H9 (cell line): ENCODE measurements around the gene GPC4. TPM values are rescaled to one million over a fixed set of nuclear protein-coding genes. Genes with fewer than 3 reads are reported as not detected.

ENCODE experiments used
- DNase-seq: peaks from one replicate; pipeline ENCODE4 v3.0.0-alpha.2; 2017
- H2AFZ ChIP-seq: one replicate; pipeline ENCODE4 v1.6.1; 2013; ENCODE audit warnings: mild to moderate bottlenecking, low read length, control low read depth, moderate library complexity
- H2AK5ac ChIP-seq: 2 replicates; pipeline ENCODE4 v1.6.1; 2013; ENCODE audit warnings: low read length, control low read depth, mixed read lengths; ENCODE audit not compliant: insufficient read length
- H2BK120ac ChIP-seq: one replicate; pipeline ENCODE4 v1.6.1; 2013; ENCODE audit warnings: low read depth, mild to moderate bottlenecking, low read length, control low read depth, inconsistent platforms; ENCODE audit not compliant: poor library complexity, severe bottlenecking
- H2BK12ac ChIP-seq: 2 replicates; pipeline ENCODE4 v1.6.1; 2013; ENCODE audit warnings: low read length, control low read depth, mixed read lengths, low read depth; ENCODE audit not compliant: insufficient read length
- H2BK15ac ChIP-seq: 2 replicates; pipeline ENCODE4 v1.6.1; 2013; ENCODE audit warnings: low read depth, low read length, control low read depth
- H2BK20ac ChIP-seq: one replicate; pipeline ENCODE4 v1.6.1; 2013; ENCODE audit warnings: low read depth, mild to moderate bottlenecking, low read length, control low read depth, inconsistent platforms; ENCODE audit not compliant: poor library complexity, severe bottlenecking
- H2BK5ac ChIP-seq: 2 replicates; pipeline ENCODE4 v1.6.1; 2013; ENCODE audit warnings: low read length, control low read depth, mixed read lengths; ENCODE audit not compliant: insufficient read length
- H3K14ac ChIP-seq: 2 replicates; pipeline ENCODE4 v1.6.1; 2013; ENCODE audit warnings: low read length, control low read depth; ENCODE audit not compliant: insufficient read depth
- H3K18ac ChIP-seq: 2 replicates; pipeline ENCODE4 v1.6.1; 2013; ENCODE audit warnings: low read depth, mild to moderate bottlenecking, mixed read lengths, low read length, control low read depth; ENCODE audit not compliant: insufficient read length
- H3K23ac ChIP-seq: 2 replicates; pipeline ENCODE4 v1.6.1; 2013; ENCODE audit warnings: low read length, control low read depth, mixed read lengths, low read depth; ENCODE audit not compliant: insufficient read length
- H3K23me2 ChIP-seq: 2 replicates; pipeline ENCODE4 v1.6.1; 2013; ENCODE audit warnings: low read depth, mild to moderate bottlenecking, mixed read lengths, low read length, control low read depth; ENCODE audit not compliant: insufficient read length, poor library complexity, severe bottlenecking
- H3K27ac ChIP-seq: 2 replicates; pipeline ENCODE4 v1.5.1; 2013; ENCODE audit warnings: low read length, control low read depth, mixed read lengths, low read depth; ENCODE audit not compliant: insufficient read length
- H3K27me3 ChIP-seq: 2 replicates; pipeline ENCODE4 v1.6.1; 2013; ENCODE audit warnings: low read length, control low read depth, inconsistent platforms; ENCODE audit not compliant: insufficient read depth
- H3K4ac ChIP-seq: 2 replicates; pipeline ENCODE4 v1.6.1; 2013; ENCODE audit warnings: low read depth, mild to moderate bottlenecking, control low read depth, inconsistent platforms, low read length, moderate library complexity
- H3K4me1 ChIP-seq: 2 replicates; pipeline ENCODE4 v1.6.1; 2013; ENCODE audit warnings: low read length, control low read depth, inconsistent platforms; ENCODE audit not compliant: insufficient read depth
- H3K4me2 ChIP-seq: 2 replicates; pipeline ENCODE4 v1.6.1; 2013; ENCODE audit warnings: low read length, control low read depth, mixed read lengths; ENCODE audit not compliant: insufficient read length, insufficient read depth
- H3K56ac ChIP-seq: 2 replicates; pipeline ENCODE4 v1.6.1; 2013; ENCODE audit warnings: low read depth, mild to moderate bottlenecking, mixed read lengths, low read length, control low read depth; ENCODE audit not compliant: insufficient read length
- H3K79me1 ChIP-seq: 2 replicates; pipeline ENCODE4 v1.6.1; 2013; ENCODE audit warnings: low read depth, mild to moderate bottlenecking, moderate library complexity, low read length, control low read depth, inconsistent platforms; ENCODE audit not compliant: insufficient read depth, poor library complexity, severe bottlenecking
- H3K79me2 ChIP-seq: 2 replicates; pipeline ENCODE4 v1.6.1; 2013; ENCODE audit warnings: low read length, control low read depth, inconsistent platforms; ENCODE audit not compliant: insufficient read depth
- H3K9ac ChIP-seq: 2 replicates; pipeline ENCODE4 v1.6.1; 2013; ENCODE audit warnings: low read length, control low read depth, mixed read lengths; ENCODE audit not compliant: insufficient read length; ENCODE audit errors: extremely low read depth
- H3K9me3 ChIP-seq: one replicate; pipeline ENCODE4 v1.6.1; 2013; ENCODE audit warnings: low read depth, low read length, inconsistent platforms; ENCODE audit not compliant: control insufficient read depth
- H3T11ph ChIP-seq: one replicate; pipeline ENCODE4 v1.6.1; 2013; ENCODE audit warnings: mild to moderate bottlenecking, low read length, control low read depth, inconsistent platforms
- H4K20me1 ChIP-seq: one replicate; pipeline ENCODE4 v1.6.1; 2013; ENCODE audit not compliant: control insufficient read depth, insufficient read length, insufficient read depth
- H4K5ac ChIP-seq: 2 replicates; pipeline ENCODE4 v1.6.1; 2013; ENCODE audit warnings: low read depth, mild to moderate bottlenecking, mixed read lengths, low read length, control low read depth; ENCODE audit not compliant: insufficient read length
- H4K8ac ChIP-seq: replicated peaks from 2 replicates; pipeline ENCODE4 v1.6.1; 2013; ENCODE audit warnings: low read length, control low read depth, mixed read lengths, low read depth; ENCODE audit not compliant: insufficient read length
- H4K91ac ChIP-seq: 2 replicates; pipeline ENCODE4 v1.6.1; 2013; ENCODE audit warnings: low read depth, mild to moderate bottlenecking, moderate library complexity, mixed read lengths, low read length, control low read depth; ENCODE audit not compliant: insufficient read length
- H3K27ac Mint-ChIP-seq, 3 experiments: 2 replicates in 2 of 3; 3 replicates in 1 of 3; pipeline ENCODE4 v1.8.0; 2020 to 2021; ENCODE audit warnings: mixed read lengths in 3 of 3, mild to moderate bottlenecking in 1 of 3, moderate library complexity in 1 of 3
- H3K27me3 Mint-ChIP-seq: 2 replicates; pipeline ENCODE4 v1.8.0; 2021; ENCODE audit warnings: low read depth, mild to moderate bottlenecking, moderate library complexity, mixed read lengths
- H3K36me3 Mint-ChIP-seq, 3 experiments: 2 replicates in 2 of 3; 3 replicates in 1 of 3; pipeline ENCODE4 v1.8.0; 2020 to 2021; ENCODE audit warnings: low read depth in 3 of 3, mixed read lengths in 3 of 3; ENCODE audit not compliant: insufficient read depth in 1 of 3
- H3K4me1 Mint-ChIP-seq, 2 experiments: 2 replicates each; pipeline ENCODE4 v1.8.0; 2020; ENCODE audit warnings: mixed read lengths in 2 of 2
- H3K4me3 Mint-ChIP-seq, 2 experiments: 2 replicates in 1 of 2; 3 replicates in 1 of 2; pipeline ENCODE4 v1.8.0; 2020 to 2021; ENCODE audit warnings: mild to moderate bottlenecking in 2 of 2, mixed read lengths in 2 of 2, moderate library complexity in 1 of 2
- H3K9me3 Mint-ChIP-seq, 2 experiments: 2 replicates in 1 of 2; 3 replicates in 1 of 2; pipeline ENCODE4 v1.8.0; 2020; ENCODE audit warnings: mild to moderate bottlenecking in 2 of 2, mixed read lengths in 2 of 2, moderate library complexity in 1 of 2
- WGBS: extraction: QIAGEN DNeasy Blood & Tissue Kit; methylation state at CpG from one replicate; pipeline ENCODE4 v1.1.7; 2013; ENCODE audit warnings: missing lambda C conversion rate, low lambda C conversion rate, mixed read lengths; ENCODE audit not compliant: insufficient read length; ENCODE audit errors: extremely low coverage; 5-methylcytosine and 5-hydroxymethylcytosine counted together
- total RNA-seq: library from RNA; stranded (reverse); gene quantifications from 2 replicates; pipeline ENCODE4 v1.2.1, GENCODE V29; 2021
- TF ChIP-seq, protein P1 (sequence below): fragments of 200-600 bp; sonication (generic); conservative IDR thresholded peaks from 3 replicates; pipeline ENCODE4 v1.8.0; 2021; ENCODE audit warnings: antibody characterized with exemption, mild to moderate bottlenecking

Gene GPC4
- total RNA-seq, 1 experiment from 2014 or later: 416 TPM

DNA sequence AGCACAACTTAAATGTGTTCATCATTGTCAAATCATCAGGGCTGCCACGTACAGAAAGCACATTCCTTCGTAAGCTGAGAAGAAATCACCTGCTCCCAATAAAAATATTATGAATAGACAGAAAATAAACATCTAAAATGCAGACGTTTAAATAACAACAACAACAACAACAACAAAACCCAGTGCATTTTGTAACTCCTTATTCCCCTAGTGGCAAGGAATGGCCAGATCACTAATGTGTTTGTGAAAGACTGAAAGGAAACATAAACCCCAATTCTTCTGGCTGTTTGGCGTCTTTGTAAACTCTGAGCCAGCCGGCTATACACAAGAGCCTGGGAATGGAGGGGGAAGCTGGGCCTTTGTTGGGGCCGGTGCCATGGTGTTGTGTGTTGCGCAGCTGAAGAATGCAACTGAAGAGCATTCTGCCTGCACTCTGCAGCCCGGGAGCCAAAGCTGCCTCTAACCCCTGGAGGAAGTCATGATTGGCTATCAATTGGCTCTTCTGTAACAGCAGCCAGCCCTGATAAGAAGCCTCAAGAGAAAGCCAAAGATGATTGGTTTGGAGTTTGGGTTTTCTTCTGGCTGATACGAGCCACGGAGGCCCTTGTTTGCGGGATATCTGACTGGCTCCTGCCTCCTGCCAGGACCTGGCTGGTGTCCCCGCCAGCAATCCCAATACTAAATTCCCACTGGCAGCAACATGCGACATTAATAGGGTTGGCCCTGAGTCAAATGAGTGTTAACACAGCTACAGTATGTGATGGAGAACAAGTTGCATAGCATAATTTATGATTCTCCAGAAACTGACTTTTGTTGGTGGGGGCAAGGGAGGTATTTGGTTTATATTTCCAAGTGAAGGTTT, 107.4 kb downstream of the GPC4 start:
- H2BK20ac ChIP-seq: no peak overlapping the region
- H3K14ac ChIP-seq: no peak overlapping the region
- no peak overlapping the region for H2AFZ ChIP-seq
- peaks cover 35 to 70% (median 45%) of the 10 kb centered on the region in 3 experiments for H3K36me3 Mint-ChIP-seq
- peaks cover 4% of the 10 kb centered on the region for H3K23me2 ChIP-seq
- H3K79me1 ChIP-seq: peaks cover 6% of the 10 kb centered on the region
- peaks cover 0 to 37% of the 10 kb centered on the region in 2 experiments; a peak in 3 of 4 replicates for H3K4me1 Mint-ChIP-seq
- no peak overlapping the region for H2AK5ac ChIP-seq
- H2BK12ac ChIP-seq: no peak overlapping the region
- H2BK15ac ChIP-seq: no peak overlapping the region
- no peaks in the 10 kb centered on the region; a peak in 1 of 5 replicates for H3K9me3 Mint-ChIP-seq
- no peak overlapping the region for H2BK120ac ChIP-seq
- no peak overlapping the region for H3T11ph ChIP-seq
- H3K18ac ChIP-seq: peak overlapping the region; percentile 32
- no peak overlapping the region for H3K56ac ChIP-seq
- peak; percentile 62 for DNase-seq
- no peak overlapping the region for H3K4ac ChIP-seq
- H4K91ac ChIP-seq: no peak overlapping the region
- no peak overlapping the region for H4K8ac ChIP-seq
- no peaks in the 10 kb centered on the region for H4K20me1 ChIP-seq
- no peak overlapping the region for H3K4me3 Mint-ChIP-seq
- H4K5ac ChIP-seq: no peak overlapping the region
- no peak overlapping the region for H3K23ac ChIP-seq
- H3K79me2 ChIP-seq: no peaks in the 10 kb centered on the region
- H3K4me2 ChIP-seq: peak overlapping the region; percentile 21
- H3K27ac ChIP-seq: peak overlapping the region; percentile 44
- H3K27me3 Mint-ChIP-seq: no peaks in the 10 kb centered on the region; the same call in 1 of the 2 replicates
- H3K27me3 ChIP-seq: no peaks in the 10 kb centered on the region
- H3K27ac Mint-ChIP-seq: no peak overlapping the region
- H2BK5ac ChIP-seq: no peak overlapping the region
- no peak overlapping the region for H3K9ac ChIP-seq
- TF ChIP-seq, protein P1, sequence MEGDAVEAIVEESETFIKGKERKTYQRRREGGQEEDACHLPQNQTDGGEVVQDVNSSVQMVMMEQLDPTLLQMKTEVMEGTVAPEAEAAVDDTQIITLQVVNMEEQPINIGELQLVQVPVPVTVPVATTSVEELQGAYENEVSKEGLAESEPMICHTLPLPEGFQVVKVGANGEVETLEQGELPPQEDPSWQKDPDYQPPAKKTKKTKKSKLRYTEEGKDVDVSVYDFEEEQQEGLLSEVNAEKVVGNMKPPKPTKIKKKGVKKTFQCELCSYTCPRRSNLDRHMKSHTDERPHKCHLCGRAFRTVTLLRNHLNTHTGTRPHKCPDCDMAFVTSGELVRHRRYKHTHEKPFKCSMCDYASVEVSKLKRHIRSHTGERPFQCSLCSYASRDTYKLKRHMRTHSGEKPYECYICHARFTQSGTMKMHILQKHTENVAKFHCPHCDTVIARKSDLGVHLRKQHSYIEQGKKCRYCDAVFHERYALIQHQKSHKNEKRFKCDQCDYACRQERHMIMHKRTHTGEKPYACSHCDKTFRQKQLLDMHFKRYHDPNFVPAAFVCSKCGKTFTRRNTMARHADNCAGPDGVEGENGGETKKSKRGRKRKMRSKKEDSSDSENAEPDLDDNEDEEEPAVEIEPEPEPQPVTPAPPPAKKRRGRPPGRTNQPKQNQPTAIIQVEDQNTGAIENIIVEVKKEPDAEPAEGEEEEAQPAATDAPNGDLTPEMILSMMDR: peak; percentile 53
- no CpG with 5 or more reads among the region's 13 CpGs for WGBS
- H3K4me1 ChIP-seq: peaks cover 8% of the 10 kb centered on the region; the same call in 1 of the 2 replicates
- no peaks in the 10 kb centered on the region for H3K9me3 ChIP-seq
